Stimulated activated CD8-positive, alpha-beta memory T cell treated with anti-CD3 and anti-CD28 coated beads, Interleukin-7, amount 100 ng/mL, for 4 hours (primary cell): ENCODE data around the gene ZNF627.
"Not testable (repeated sequence)": the region's sequence is repeated elsewhere in the genome, so short reads cannot be mapped to it uniquely, and the experiment has no call there.

Experiments
- DNase-seq, 2 donors: peaks; one replicate each; pipeline ENCODE4 v3.0.0-alpha.2; 2020; ENCODE audit warnings: low read depth in 2 of 2

The ZNF627 gene

DNA sequence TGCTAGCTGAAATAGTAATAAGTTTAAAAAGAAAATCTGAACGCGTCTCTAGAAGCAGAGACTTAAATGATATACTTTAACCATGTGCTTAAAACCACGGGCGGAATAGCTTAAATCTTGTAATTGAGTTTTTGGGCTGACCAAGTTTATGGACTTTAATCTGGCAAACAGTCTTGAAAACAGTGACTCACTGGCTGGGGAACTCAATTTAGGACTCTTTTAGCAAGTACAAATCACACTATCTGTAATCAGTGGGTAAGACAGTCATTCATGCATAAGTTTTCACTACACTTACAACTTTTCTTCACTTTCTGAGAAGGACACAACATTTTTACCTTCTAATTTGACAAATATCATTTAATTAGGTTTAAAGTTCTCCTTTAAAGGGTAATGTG lies 26.8 kb downstream of the ZNF627 start:
- no peak for DNase-seq

DNA sequence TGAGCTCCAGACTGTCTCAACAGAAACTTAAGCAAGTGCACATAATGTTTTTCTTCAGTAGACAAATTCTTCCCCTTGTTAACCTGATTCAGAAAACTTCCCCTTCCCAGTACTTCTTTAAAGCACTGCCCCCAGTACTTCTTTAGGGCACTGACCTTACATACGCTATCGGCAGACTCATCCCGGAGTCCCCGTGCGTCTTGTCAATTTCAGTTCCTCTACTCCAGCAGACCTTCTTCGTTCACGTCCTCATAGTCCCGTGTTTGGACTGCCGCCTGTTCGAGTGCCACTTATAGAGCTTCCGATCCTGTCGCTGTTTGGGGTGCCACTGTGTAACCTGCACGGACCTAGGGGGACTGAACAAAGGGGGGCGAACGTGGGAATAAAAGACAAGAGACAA lies 29.0 kb downstream of the ZNF627 start:
- DNase-seq, result no peak

DNA sequence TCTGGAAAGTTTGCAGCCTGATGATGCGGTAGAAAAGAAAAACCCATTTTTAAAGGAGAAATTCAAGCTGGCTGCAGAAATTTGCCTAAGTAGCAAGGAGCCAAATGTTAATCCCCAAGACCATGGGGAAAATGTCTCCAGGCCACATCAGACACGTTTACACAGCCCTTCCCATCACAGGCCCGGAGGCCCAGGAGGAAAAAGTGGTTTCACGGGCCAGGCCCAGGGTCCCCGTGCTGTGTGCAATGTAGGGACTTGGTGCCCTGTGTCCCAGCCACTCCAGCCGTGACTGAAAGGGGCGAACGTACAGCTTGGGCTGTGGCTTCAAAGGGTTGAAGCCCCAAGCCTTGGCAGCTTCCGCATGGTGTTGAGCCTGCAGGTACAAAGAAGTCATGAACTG lies 35.9 kb downstream of the ZNF627 start:
- DNase-seq, result no peak

DNA sequence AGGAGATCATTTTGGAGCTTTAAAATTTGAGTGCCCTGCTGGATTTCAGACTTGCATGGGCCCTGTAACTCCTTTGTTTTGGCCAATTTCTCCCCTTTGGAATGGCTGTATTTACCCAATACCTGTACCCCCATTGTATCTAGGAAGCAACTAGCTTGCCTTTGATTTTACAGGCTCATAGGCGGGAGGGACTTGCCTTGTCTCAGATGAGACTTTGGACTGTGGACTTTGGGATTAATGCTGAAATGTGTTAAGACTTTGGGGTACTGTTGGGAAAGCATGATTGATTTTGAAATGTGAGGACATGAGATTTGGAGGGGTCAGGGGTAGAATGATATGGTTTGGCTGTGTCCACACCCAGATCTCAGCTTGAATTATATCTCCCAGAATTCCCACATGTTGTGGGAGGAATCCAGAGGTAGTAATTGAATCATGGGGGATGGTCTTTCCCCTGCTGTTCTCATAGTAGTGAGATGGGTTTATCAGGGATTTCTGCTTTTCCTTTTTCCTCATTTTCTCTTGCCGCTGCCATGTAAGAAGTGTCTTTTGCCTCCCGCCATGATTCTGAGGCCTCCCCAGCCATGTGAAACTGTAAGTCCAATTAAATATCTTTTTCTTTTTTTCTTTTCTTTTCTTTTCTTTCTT lies 36.9 kb downstream of the ZNF627 start:
- not testable (repeated sequence) for DNase-seq

DNA sequence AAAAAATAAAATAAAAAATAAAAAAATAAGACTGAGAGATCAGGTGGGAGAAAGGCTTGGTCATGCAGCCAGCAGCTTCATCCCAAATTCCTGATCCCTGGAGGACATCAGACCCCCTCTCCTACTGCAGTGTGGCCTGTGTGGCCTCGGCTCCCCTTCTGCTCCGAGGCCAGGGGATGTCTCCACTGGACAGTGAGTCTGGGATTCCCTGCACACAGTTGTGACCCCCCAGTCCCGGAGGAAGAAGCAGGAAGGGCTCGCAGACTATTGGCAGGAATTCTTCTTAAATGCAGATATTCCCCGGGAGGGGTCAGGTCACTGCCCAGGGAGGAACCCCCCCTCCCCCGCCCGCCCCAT lies 41.9 kb downstream of the ZNF627 start:
- no peak for DNase-seq

DNA sequence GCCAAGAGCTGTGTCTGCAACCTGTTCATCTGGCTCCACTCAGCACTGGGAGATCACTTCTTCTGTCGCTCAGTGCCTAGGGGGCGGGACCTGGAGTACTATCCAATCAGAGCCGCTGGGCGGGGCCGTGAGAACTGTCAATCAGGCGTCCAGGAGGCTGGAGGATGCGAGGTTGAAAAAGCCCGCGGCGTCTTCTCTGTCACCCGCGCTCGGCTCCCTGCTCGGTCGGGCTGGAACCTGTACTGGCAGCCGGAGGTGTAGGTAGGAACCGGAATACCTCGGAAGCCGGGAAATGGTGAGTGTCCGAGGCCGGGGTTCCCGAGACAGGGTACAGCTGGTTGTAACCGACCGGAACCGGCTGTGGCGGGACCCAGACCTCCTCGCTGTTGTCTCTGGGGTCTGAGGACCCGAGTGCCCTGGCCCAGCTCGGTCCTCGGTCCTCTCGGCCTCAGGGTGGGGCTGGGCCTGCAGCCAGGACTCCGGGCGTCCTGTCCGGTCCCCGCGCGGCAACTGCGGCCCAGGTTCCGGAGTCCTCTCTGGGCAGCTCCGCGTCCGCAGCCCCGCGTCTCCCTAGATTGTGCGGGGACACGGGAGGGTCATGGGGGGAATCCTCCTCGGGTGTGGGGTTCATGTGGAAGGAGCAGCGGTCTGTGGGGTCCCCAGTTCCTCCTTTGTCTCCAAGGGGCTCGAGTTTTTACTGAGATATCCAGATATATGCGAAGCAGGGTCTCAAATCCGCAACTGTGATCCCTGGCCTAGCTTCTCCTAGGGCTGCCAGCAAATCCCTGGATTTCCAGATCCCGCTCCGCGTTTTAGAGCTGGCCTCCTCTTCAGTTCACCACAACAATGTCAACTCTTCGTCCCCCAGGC lies 42.6 kb downstream of the ZNF627 start:
- peak; percentile 74 to 81 for DNase-seq

DNA sequence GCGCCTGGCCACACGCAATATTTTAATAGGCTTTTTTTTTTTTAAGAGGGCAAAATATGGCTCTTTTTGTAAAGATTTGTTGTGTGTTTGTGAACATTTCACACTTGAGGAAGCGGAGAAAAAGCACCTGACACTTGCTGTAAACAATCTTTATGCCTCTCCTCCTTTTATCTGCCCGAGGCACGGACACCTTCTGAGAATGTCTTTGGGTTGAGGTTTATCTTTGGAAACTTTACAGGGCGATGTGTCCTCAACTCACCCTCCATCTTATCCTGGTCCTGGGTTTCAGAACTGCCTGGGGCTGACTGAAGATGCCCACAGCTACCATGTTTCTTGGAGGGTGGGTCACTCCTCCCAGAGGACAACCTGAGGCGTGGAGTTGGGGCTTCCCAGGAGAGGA lies 44.0 kb downstream of the ZNF627 start:
- no peak for DNase-seq

DNA sequence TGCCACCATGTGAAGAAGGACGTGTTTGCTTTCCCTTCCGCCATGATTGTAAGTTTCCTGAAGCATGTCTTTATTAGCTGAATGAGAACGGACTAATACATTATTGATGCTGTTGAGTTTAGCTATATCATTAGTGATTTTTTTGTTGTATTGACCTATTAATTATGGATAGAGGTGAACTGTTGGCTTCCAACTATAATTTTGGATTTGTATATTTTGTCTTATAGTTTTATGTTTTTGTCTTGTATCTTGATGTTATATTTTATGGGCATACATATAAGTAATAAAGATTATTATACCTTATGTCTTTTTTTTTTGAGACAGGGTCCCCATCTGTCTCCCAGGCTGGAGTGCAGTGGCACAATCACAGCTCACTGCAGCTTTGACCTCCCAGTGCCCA lies 45.6 kb downstream of the ZNF627 start:
- DNase-seq, result no peak

DNA sequence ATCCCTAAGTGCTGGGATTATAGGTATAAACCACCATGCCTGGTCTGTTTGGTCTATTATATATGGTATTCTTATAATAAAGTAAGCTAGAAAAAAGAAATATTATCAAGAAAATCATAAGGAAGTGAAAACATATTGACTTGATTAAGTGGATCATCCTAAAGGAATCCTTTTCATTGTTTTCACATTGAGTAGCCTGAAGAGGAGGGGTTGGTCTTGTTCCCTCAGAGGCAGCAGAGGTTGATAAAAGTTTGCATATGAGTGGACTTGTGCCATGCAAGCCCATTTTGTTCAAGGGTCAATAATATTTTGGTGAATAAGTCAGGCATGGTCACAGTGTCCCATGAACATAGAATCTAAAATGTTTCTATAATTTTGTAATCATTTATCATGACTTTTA lies 52.7 kb downstream of the ZNF627 start:
- no peak for DNase-seq

DNA sequence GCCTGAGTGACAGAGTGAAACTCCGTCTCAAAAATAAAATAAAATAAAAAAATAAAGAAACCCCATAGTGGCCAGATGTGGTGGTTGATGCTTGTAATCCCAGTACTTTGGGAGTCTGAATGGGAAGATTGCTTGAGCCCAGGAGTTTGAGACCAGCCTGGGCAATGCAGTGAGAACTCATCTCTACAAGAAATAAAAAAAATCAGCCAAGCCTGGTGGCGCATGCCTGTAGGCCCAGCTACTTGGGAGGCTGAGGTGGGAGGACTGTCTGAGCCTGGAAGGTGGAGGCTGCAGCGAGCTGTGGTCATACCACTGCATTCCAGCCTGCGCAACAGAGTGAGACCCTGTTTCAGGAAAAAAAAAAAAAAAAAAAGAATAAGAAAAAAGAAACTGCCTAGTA lies 53.8 kb downstream of the ZNF627 start:
- no peak for DNase-seq

DNA sequence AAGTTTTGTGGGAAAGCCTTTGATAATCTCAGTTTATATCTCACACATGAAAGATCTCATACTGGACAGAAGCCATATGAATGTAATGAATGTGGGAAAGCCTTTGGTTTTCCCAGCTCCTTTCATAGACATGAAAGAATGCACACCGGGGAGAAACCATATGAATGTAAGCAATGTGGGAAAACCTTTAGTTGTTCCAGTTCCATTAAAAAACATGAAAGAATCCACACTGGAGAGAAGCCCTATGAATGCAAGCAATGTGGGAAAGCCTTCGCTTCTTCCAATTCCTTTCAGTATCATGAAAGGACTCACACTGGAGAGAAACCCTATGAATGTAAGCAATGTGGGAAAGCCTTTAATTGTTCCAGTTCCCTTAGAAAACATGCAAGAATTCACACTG lies 54.8 kb downstream of the ZNF627 start:
- DNase-seq, result no peak

DNA sequence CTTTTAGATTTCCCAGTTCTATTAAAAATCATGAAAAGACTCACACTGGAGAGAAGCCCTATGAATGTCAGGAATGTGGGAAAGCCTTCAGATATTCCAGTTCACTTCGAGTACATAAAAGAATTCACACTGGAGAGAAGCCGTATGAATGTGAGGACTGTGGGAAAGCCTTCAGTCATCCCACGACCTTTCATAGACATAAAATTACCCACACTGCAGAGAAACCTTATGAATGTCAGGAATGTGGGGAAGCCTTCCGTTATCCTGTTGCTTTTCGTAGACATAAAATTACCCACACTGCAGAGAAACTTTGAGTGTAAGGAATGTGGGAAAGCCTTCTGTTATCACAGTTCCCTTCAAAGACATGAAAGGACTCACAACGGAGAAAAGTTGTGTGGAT lies 55.2 kb downstream of the ZNF627 start:
- no peak for DNase-seq

DNA sequence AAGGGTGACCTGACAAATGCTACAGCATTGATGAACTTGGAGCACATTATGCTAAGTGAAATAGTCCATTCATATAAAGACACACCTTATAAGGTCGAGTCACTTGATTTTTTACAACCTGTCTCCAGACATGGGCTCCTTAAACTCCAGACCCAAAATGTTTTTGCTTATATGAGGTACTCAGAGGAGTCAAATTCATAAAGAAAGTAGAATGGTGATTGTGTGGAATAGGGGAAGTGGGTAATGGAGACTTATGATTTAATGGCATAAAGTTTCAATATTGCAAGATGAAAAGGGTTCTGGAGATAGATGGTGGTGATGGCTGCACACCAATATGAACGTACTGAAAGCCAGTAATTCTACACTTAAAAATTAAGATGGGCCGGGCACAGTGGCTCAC lies 59.3 kb downstream of the ZNF627 start:
- DNase-seq, result no peak

DNA sequence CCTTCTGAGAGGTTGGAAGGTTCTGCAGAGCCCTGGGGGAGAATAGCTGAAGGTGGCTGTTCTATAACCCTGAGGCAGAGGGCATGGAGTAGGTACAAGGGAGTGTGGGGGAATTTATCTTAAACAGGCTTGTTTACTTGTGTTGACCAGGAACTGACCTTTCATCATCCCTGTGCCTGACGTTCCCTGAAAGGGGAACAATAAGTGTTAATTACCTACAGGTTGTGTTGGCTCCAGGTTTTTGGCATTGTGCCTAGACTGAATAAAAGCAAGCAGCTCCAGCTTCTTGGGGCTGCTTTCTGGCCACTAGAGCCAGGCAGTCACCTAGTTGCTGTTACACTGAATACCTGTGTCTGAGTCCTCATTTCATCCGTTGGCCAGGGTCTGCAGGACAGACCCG lies 60.0 kb downstream of the ZNF627 start:
- no peak for DNase-seq

DNA sequence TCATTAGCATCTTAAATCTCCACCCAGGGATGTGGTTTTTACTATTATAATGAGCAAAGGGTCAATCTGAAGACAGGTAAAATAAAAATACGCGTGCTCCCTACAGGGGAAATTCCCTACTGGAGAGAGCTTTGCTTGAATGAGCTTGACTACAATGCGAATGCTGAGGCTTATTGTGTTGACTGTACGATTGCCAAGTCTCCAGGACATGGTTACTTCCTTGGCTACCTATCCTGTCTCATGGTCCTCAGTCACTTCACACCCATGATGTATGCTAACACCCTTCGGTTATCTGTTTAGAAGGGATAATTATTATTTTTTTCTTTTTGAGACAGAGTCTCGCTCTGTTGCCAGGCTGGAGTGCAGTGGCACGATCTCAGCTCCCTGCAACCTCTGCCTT lies 61.7 kb downstream of the ZNF627 start:
- DNase-seq, result no peak

DNA sequence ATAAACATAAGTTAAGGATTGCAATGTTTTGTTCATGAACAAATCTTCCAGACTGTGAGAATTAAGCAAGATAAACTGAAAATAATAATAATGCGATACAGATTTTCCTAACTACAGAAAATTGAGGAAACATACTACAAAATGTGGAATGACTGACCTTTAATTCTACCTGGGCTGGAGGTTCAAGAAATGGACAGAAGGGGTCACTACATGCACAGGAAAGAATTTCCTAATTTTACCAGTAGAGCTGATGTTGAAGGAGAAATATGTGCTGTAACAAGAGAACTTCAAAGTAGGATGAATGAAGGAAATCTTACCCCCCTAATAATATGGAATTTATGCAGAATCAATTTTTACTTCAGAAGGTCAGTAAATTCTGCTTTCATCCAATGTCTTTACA lies 62.3 kb downstream of the ZNF627 start:
- no peak for DNase-seq

DNA sequence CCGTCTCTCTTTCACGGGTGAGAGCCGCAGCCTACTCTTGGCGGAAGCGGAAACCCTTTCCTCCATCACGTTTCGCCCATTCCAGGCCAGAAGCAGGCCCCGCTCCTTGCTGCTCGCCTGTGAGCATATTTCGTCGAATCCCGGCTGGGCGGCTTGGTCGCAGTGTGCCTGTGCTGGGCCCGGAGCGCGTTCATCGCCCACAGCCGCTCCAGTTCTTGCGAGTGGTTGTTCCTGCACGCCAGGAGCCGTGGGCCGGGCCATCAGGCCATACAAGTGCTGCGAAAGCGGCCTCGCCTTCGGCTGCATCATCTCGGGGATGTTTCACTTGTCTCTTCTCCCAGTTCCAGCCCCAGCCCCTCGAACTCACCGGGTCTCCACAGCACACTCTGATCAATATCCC lies 65.0 kb downstream of the ZNF627 start:
- no peak for DNase-seq

DNA sequence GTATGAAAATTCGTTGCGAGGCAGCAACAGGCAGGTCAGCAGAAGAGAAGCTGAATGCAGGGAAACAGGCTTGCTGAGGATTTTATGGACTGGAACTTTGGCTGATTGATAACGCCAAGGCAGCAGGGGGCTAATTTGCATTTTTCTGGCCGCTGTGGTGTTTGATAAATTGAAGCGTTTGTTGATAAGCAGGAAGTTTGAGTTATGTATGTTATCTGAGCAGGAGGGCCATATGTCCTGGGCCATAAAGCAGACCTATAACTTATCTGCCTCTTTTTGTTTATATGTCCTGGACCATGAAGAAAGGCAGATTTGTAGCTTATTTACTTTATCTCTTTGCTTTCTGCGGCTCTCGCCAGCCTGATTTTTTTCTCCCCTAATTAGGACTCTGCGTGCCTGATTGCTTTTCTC lies 65.9 kb downstream of the ZNF627 start:
- DNase-seq, result no peak
